Dermis lymphatic vessel endothelial cell (primary cell): ENCODE results near the gene SARS2. TPM values are rescaled to one million over a fixed set of nuclear protein-coding genes. Genes with fewer than 3 reads are reported as not detected.

ENCODE experiments used
- total RNA-seq: library from RNA; depleted of rRNA; stranded (reverse); fragments of >200 nt; gene quantifications from 2 replicates; pipeline ENCODE4 v1.2.1, GENCODE V29; 2014

SARS2 gene
- 16.9 and 23.1 TPM in 2 replicates for total RNA-seq

GRCh38 chr19:38929929-38930775 lies at the start of gene SARS2:
Gene SARS2, minus strand, starts transcription at chr19:38930763. Its CDS starts 27 bp downstream, at chr19:38930736.

GRCh38 chr19:38975214-38975860 lies 44.8 kb upstream of the SARS2 start, which contains the start of gene FBXO17:
Gene FBXO17, minus strand, starts transcription at chr19:38975742. Its CDS starts 25,423 bp downstream, at chr19:38950319.

GRCh38 chr19:38930776-38931520 lies 385 bp upstream of the SARS2 start, which contains the start of gene MRPS12:
Gene MRPS12, plus strand, starts transcription at chr19:38930944. Its CDS starts 351 bp downstream, at chr19:38931295.

GRCh38 chr19:38899447-38900201 lies 30.9 kb downstream of the SARS2 start, which contains the start of the genes NFKBIB and SIRT2:
Gene NFKBIB, plus strand, starts transcription at chr19:38899969. Its CDS starts 64 bp downstream, at chr19:38900033.
Gene SIRT2, minus strand, starts transcription at chr19:38899618. Its CDS starts 97 bp downstream, at chr19:38899521.

GRCh38 chr19:38877781-38878574 lies 52.6 kb downstream of the SARS2 start, which contains the start of gene RINL:
Gene RINL, minus strand, starts transcription at chr19:38878275. Its CDS starts 1,533 bp downstream, at chr19:38876742.

Other genes starting within 250 kb of the SARS2 start
- 0.22 TPM in 1 of 2 replicates, not detected in the other for gene CAPN12, start 186.3 kb downstream of the SARS2 start, total RNA-seq
- not detected in 2 replicates for gene LGALS7, start 157.2 kb downstream of the SARS2 start, total RNA-seq
- gene LGALS7B, start 141.6 kb downstream of the SARS2 start, total RNA-seq = 0.43 TPM in 1 of 2 replicates, not detected in the other
- gene LGALS4, start 117.8 kb downstream of the SARS2 start, total RNA-seq = 0.34 TPM in 1 of 2 replicates, not detected in the other
- gene ECH1, start 99.0 kb downstream of the SARS2 start, total RNA-seq = 44.8 and 52.9 TPM in 2 replicates
- gene HNRNPL, start 80.8 kb downstream of the SARS2 start, total RNA-seq = 276 and 279 TPM in 2 replicates
- gene RINL, start 52.5 kb downstream of the SARS2 start, total RNA-seq = 9.9 and 10.7 TPM in 2 replicates
- 78.6 and 82.8 TPM in 2 replicates for gene SIRT2, start 31.1 kb downstream of the SARS2 start, total RNA-seq
- gene NFKBIB, start 30.8 kb downstream of the SARS2 start, total RNA-seq = 6.5 and 10.4 TPM in 2 replicates
- not detected in 2 replicates for gene CCER2, start 18.6 kb downstream of the SARS2 start, total RNA-seq
- 35.8 and 37.0 TPM in 2 replicates for gene MRPS12, start 181 bp upstream of the SARS2 start, total RNA-seq
- 15.8 and 23.6 TPM in 2 replicates for gene FBXO17, start 45.0 kb upstream of the SARS2 start, total RNA-seq
- 0.52 and 0.76 TPM in 2 replicates for gene FBXO27, start 101.8 kb upstream of the SARS2 start, total RNA-seq
- gene ACP7, start 153.6 kb upstream of the SARS2 start, total RNA-seq = under 0.01 TPM in 1 of 2 replicates, not detected in the other
- gene PAK4, start 195.0 kb upstream of the SARS2 start, total RNA-seq = 3.1 and 4.6 TPM in 2 replicates